Activated T-cell treated with anti-CD3 and anti-CD28 coated beads, Interleukin-2, amount 50 U/mL, for 24 hours (primary cell): ENCODE results near the gene CCT2.

Experiments used
- DNase-seq: peaks from one replicate; pipeline ENCODE4 v3.0.0-alpha.2; 2020
- H3K27ac Mint-ChIP-seq: 2 replicates; pipeline ENCODE4 v1.8.0; 2020; ENCODE audit warnings: mild to moderate bottlenecking, mixed read lengths
- H3K27me3 Mint-ChIP-seq: 2 replicates; pipeline ENCODE4 v1.8.0; 2020; ENCODE audit warnings: mixed read lengths
- H3K36me3 Mint-ChIP-seq: 2 replicates; pipeline ENCODE4 v1.8.0; 2020; ENCODE audit warnings: low read depth, mixed read lengths
- H3K4me1 Mint-ChIP-seq: 2 replicates; pipeline ENCODE4 v1.8.0; 2020; ENCODE audit warnings: low read depth, mixed read lengths
- H3K4me3 Mint-ChIP-seq: 2 replicates; pipeline ENCODE4 v1.8.0; 2020; ENCODE audit warnings: mild to moderate bottlenecking, moderate library complexity, mixed read lengths
- H3K9me3 Mint-ChIP-seq: 2 replicates; pipeline ENCODE4 v1.8.0; 2020; ENCODE audit warnings: mixed read lengths

Gene CCT2

GRCh38 chr12:69585189-69586062 is at the start of gene CCT2:
CCT2 (plus strand) TSS chr12:69585459; CDS start chr12:69585522, 63 bp downstream.
- H3K9me3 Mint-ChIP-seq: no peaks in the 10 kb centered on the region
- no peaks in the 10 kb centered on the region for H3K27me3 Mint-ChIP-seq
- H3K36me3 Mint-ChIP-seq: peaks cover 50% of the 10 kb centered on the region
- H3K4me1 Mint-ChIP-seq: peaks cover 37% of the 10 kb centered on the region
- peak; percentile 96 for DNase-seq
- H3K27ac Mint-ChIP-seq: peak within 1 kb of the TSS; percentile 98
- peak within 1 kb of the TSS; percentile 96 for H3K4me3 Mint-ChIP-seq

- no peak overlapping the region for H3K27ac Mint-ChIP-seq
- peaks cover 5% of the 10 kb centered on the region for H3K4me1 Mint-ChIP-seq
- H3K27me3 Mint-ChIP-seq: no peaks in the 10 kb centered on the region
- DNase-seq: no peak
- no peak overlapping the region for H3K4me3 Mint-ChIP-seq
- H3K36me3 Mint-ChIP-seq: peaks cover 61% of the 10 kb centered on the region
- H3K9me3 Mint-ChIP-seq: peaks cover 9% of the 10 kb centered on the region
These were observed 44.3 kb upstream of the CCT2 start for GRCh38 chr12:69540987-69541386.

- Mint-ChIP-seq H3K27ac (no peak overlapping the region), H3K27me3 (no peaks in the 10 kb centered on the region), H3K4me3 (no peak overlapping the region), H3K9me3 (peaks cover 9% of the 10 kb centered on the region), H3K4me1 (peaks cover 15% of the 10 kb centered on the region), H3K36me3 (peaks cover 50% of the 10 kb centered on the region)
- DNase-seq: no peak
These were observed 41.2 kb upstream of the CCT2 start for GRCh38 chr12:69544087-69544486.

- no peak overlapping the region for H3K4me3 Mint-ChIP-seq
- H3K4me1 Mint-ChIP-seq: peaks cover 15% of the 10 kb centered on the region
- H3K27ac Mint-ChIP-seq: no peak overlapping the region
- peaks cover 47% of the 10 kb centered on the region for H3K36me3 Mint-ChIP-seq
- H3K9me3 Mint-ChIP-seq: peaks cover 9% of the 10 kb centered on the region
- no peaks in the 10 kb centered on the region for H3K27me3 Mint-ChIP-seq
- no peak for DNase-seq
These were observed 40.2 kb upstream of the CCT2 start for GRCh38 chr12:69545081-69545480.

GRCh38 chr12:69546693-69547438 is 38.4 kb upstream of the CCT2 start:
- Mint-ChIP-seq H3K4me3 (no peak overlapping the region), H3K27me3 (no peaks in the 10 kb centered on the region), H3K9me3 (peaks cover 9% of the 10 kb centered on the region), H3K4me1 (peaks cover 15% of the 10 kb centered on the region), H3K36me3 (peaks cover 34% of the 10 kb centered on the region), H3K27ac (peak overlapping the region; percentile 38)
- DNase-seq: no peak

- H3K9me3 Mint-ChIP-seq: peaks cover 4% of the 10 kb centered on the region
- DNase-seq: no peak
- peaks cover 20% of the 10 kb centered on the region for H3K36me3 Mint-ChIP-seq
- H3K27ac Mint-ChIP-seq: no peak overlapping the region
- peaks cover 13% of the 10 kb centered on the region for H3K4me1 Mint-ChIP-seq
- H3K27me3 Mint-ChIP-seq: no peaks in the 10 kb centered on the region
- no peak overlapping the region for H3K4me3 Mint-ChIP-seq
These were observed 36.6 kb upstream of the CCT2 start for GRCh38 chr12:69548687-69549086.

GRCh38 chr12:69550569-69551350 is 34.5 kb upstream of the CCT2 start:
- Mint-ChIP-seq H3K27me3 (no peaks in the 10 kb centered on the region), H3K36me3 (peaks cover 7% of the 10 kb centered on the region), H3K27ac (no peak overlapping the region), H3K4me1 (peaks cover 12% of the 10 kb centered on the region), H3K4me3 (no peak overlapping the region), H3K9me3 (no peaks in the 10 kb centered on the region)
- no peak for DNase-seq

GRCh38 chr12:69553628-69554248 is 31.5 kb upstream of the CCT2 start:
- H3K9me3 Mint-ChIP-seq: no peaks in the 10 kb centered on the region
- no peak for DNase-seq
- H3K4me1 Mint-ChIP-seq: peaks cover 2% of the 10 kb centered on the region
- no peaks in the 10 kb centered on the region for H3K27me3 Mint-ChIP-seq
- H3K4me3 Mint-ChIP-seq: no peak overlapping the region
- H3K27ac Mint-ChIP-seq: no peak overlapping the region
- no peaks in the 10 kb centered on the region for H3K36me3 Mint-ChIP-seq

GRCh38 chr12:69555461-69555860 is 29.8 kb upstream of the CCT2 start:
- no peaks in the 10 kb centered on the region for H3K9me3 Mint-ChIP-seq
- no peak for DNase-seq
- no peaks in the 10 kb centered on the region for H3K36me3 Mint-ChIP-seq
- no peaks in the 10 kb centered on the region for H3K27me3 Mint-ChIP-seq
- H3K27ac Mint-ChIP-seq: no peak overlapping the region
- no peak overlapping the region for H3K4me3 Mint-ChIP-seq
- peaks cover 3% of the 10 kb centered on the region for H3K4me1 Mint-ChIP-seq

- DNase-seq: no peak
- H3K4me3 Mint-ChIP-seq: no peak overlapping the region
- no peaks in the 10 kb centered on the region for H3K27me3 Mint-ChIP-seq
- no peak overlapping the region for H3K27ac Mint-ChIP-seq
- H3K9me3 Mint-ChIP-seq: no peaks in the 10 kb centered on the region
- H3K4me1 Mint-ChIP-seq: peaks cover 3% of the 10 kb centered on the region
- H3K36me3 Mint-ChIP-seq: no peaks in the 10 kb centered on the region
These were observed 28.9 kb upstream of the CCT2 start for GRCh38 chr12:69556383-69556782.

- Mint-ChIP-seq H3K4me3 (no peak overlapping the region), H3K9me3 (no peaks in the 10 kb centered on the region), H3K4me1 (peaks cover 5% of the 10 kb centered on the region), H3K36me3 (peaks cover 7% of the 10 kb centered on the region), H3K27me3 (no peaks in the 10 kb centered on the region), H3K27ac (no peak overlapping the region)
- no peak for DNase-seq
These were observed 22.0 kb upstream of the CCT2 start for GRCh38 chr12:69563166-69563762.

- Mint-ChIP-seq H3K4me1 (peaks cover 13% of the 10 kb centered on the region), H3K9me3 (no peaks in the 10 kb centered on the region), H3K27me3 (no peaks in the 10 kb centered on the region), H3K4me3 (no peak overlapping the region), H3K36me3 (peaks cover 27% of the 10 kb centered on the region), H3K27ac (peak overlapping the region; percentile 22)
- no peak for DNase-seq
These were observed 18.7 kb upstream of the CCT2 start for GRCh38 chr12:69566603-69567002.

GRCh38 chr12:69569236-69569635 is 16.0 kb upstream of the CCT2 start:
- DNase-seq: no peak
- Mint-ChIP-seq H3K4me1 (peaks cover 12% of the 10 kb centered on the region), H3K27ac (peak overlapping the region; percentile 48), H3K36me3 (peaks cover 47% of the 10 kb centered on the region), H3K4me3 (no peak overlapping the region), H3K9me3 (no peaks in the 10 kb centered on the region), H3K27me3 (no peaks in the 10 kb centered on the region)
